Measurements from ENCODE around the gene GPR160.

GRCh38 chr3:170117134-170117533, 79.3 kb downstream of the GPR160 start:
- TF ChIP-seq EP300 (IDR thresholded peaks at IDR 0.05) = no peak
- no peak for TF ChIP-seq POLR2A (IDR thresholded peaks at IDR 0.05)

Data from tibial nerve (tissue), 3 donors.